SJSA1 (cell line): Measurements from ENCODE around the gene KLHDC7A. TPM values are rescaled to one million over a fixed set of nuclear protein-coding genes. Genes with fewer than 3 reads are reported as not detected.

Experiments used
- DNase-seq, 2 experiments: peaks; one replicate each; pipeline ENCODE4 v3.0.0-alpha.2; 2015 to 2020; ENCODE audit warnings: low spot score in 2 of 2, low read depth in 1 of 2
- H3K27ac ChIP-seq: fragments of 250-450 bp; sonication (Bioruptor Pico); 2 replicates; pipeline ENCODE4 v1.5.1; 2020; ENCODE audit warnings: mild to moderate bottlenecking, moderate library complexity
- H3K27me3 ChIP-seq: fragments of 250-450 bp; sonication (Bioruptor Pico); replicated peaks from 2 replicates; pipeline ENCODE4 v1.5.1; 2020; ENCODE audit warnings: mild to moderate bottlenecking, moderate library complexity
- H3K36me3 ChIP-seq: fragments of 250-450 bp; sonication (Bioruptor Pico); 2 replicates; pipeline ENCODE4 v1.5.1; 2020; ENCODE audit warnings: mild to moderate bottlenecking
- H3K4me1 ChIP-seq: fragments of 250-450 bp; sonication (Bioruptor Pico); replicated peaks from 2 replicates; pipeline ENCODE4 v1.6.1; 2021; ENCODE audit warnings: mild to moderate bottlenecking
- H3K4me3 ChIP-seq: fragments of 250-450 bp; sonication (Bioruptor Pico); 2 replicates; pipeline ENCODE4 v1.5.1; 2020; ENCODE audit warnings: mild to moderate bottlenecking
- H3K9me3 ChIP-seq: fragments of 250-450 bp; sonication (Bioruptor Pico); replicated peaks from 2 replicates; pipeline ENCODE4 v1.5.1; 2020; ENCODE audit warnings: mild to moderate bottlenecking
- total RNA-seq: library from RNA; depleted of rRNA; stranded (reverse); fragments of >200 nt; shearing (Covaris generic); gene quantifications from 2 replicates; pipeline ENCODE4 v1.2.3, GENCODE V29; 2014

Gene KLHDC7A
- total RNA-seq, 1 experiment from 2014 or later, result not detected

DNA sequence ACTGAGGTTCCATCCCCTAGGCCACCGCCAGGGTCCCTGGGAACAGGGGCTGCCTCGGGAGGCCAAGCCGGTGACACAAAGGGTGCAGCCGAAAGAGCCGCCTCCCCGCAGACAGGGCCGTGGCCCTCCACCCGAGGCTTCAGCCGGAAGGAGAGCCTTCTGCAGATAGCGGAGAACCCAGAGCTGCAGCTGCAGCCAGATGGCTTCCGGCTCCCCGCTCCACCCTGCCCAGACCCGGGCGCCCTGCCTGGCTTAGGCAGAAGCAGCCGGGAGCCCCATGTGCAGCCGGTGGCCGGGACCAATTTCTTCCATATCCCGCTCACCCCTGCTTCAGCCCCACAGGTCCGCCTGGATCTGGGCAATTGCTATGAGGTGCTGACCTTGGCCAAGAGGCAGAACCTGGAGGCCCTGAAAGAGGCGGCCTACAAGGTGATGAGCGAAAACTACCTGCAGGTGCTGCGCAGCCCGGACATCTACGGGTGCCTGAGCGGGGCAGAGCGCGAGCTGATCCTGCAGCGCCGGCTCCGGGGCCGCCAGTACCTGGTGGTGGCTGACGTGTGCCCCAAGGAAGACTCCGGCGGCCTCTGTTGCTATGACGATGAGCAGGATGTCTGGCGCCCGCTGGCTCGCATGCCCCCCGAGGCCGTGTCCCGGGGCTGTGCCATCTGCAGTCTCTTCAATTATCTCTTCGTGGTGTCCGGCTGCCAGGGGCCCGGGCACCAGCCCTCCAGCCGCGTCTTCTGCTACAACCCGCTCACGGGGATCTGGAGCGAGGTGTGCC, 1.4 kb downstream of the KLHDC7A start:
- H3K27ac ChIP-seq, result no peak overlapping the region
- no peak for DNase-seq
- no peak overlapping the region for H3K4me3 ChIP-seq
- no peaks in the 10 kb centered on the region for H3K36me3 ChIP-seq
- H3K9me3 ChIP-seq, result no peaks in the 10 kb centered on the region
- H3K4me1 ChIP-seq, result no peaks in the 10 kb centered on the region
- H3K27me3 ChIP-seq, result peaks cover 7% of the 10 kb centered on the region

GRCh38 chr1:18482721-18483425, 2.1 kb downstream of the KLHDC7A start:
- H3K36me3 ChIP-seq, result no peaks in the 10 kb centered on the region
- H3K4me1 ChIP-seq, result no peaks in the 10 kb centered on the region
- H3K4me3 ChIP-seq, result no peak overlapping the region
- H3K27me3 ChIP-seq, result peaks cover 8% of the 10 kb centered on the region
- DNase-seq, result no peak
- no peak overlapping the region for H3K27ac ChIP-seq
- no peaks in the 10 kb centered on the region for H3K9me3 ChIP-seq

DNA sequence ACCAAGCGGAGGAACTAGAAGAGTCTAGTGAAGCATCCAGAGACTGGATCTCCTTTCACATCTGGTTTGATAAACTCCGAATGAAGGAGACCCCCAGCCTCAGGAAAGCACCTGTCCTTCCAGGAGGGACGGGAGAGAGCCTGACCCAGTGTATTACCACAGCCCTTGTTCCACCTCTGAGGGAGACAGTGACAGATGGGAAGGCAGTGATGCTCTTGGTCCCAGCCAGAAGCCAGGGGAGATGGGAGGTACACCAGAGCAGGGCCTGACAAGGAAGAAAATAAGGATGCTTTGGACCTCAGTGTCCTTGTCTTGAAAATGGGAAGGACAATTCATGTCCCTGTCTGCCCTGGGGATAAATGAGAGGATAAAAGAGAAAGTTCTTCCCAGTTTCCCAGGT, 3.5 kb downstream of the KLHDC7A start:
- Histone ChIP-seq H3K4me1 (no peaks in the 10 kb centered on the region), H3K4me3 (no peak overlapping the region), H3K36me3 (no peaks in the 10 kb centered on the region), H3K27me3 (peaks cover 8% of the 10 kb centered on the region), H3K27ac (no peak overlapping the region), H3K9me3 (no peaks in the 10 kb centered on the region)
- no peak for DNase-seq

DNA sequence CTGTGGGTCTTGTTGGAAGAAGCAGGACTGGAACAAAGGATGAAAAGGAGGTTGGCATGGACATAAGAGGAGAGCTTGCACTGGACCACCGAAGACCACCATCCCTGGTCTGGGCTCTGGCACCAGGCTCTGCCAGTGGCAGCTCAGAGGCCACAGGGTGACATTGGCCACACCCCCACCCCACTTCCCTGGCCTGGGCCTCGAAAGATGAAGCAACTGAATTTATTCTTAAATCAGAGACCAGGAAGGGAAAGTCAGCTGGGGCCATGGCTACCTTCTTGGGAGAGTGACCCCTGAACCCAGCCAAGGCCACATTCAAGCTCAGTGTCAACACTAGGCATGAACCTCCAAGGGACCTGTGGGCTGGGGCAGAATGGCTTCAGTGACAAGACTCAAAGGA, 4.0 kb downstream of the KLHDC7A start:
- Histone ChIP-seq H3K27me3 (peaks cover 8% of the 10 kb centered on the region), H3K4me1 (no peaks in the 10 kb centered on the region), H3K9me3 (no peaks in the 10 kb centered on the region), H3K4me3 (no peak overlapping the region), H3K36me3 (no peaks in the 10 kb centered on the region), H3K27ac (no peak overlapping the region)
- no peak for DNase-seq

DNA sequence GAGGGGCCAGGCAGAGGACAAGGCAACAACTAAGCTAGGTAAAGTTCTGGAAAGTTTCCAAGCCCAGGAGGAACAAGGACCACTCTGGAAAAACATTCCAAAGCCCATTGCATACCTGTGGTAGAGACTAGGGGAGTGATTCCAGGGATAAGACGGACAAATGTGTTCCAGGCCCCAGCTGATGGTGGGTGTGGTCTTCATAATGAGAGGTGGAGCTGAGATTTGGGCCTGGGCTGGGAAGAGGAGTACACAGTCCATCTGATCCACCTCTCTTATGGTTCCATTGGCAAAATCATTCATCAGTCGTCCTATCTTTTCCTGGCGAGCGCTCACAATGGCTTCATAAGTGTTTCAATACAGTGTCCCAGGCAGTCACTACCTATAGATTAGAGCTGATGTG, 4.5 kb downstream of the KLHDC7A start:
- Histone ChIP-seq H3K27me3 (peaks cover 8% of the 10 kb centered on the region; the same call in 1 of the 2 replicates), H3K4me1 (no peaks in the 10 kb centered on the region), H3K36me3 (no peaks in the 10 kb centered on the region), H3K4me3 (no peak overlapping the region), H3K27ac (no peak overlapping the region), H3K9me3 (no peaks in the 10 kb centered on the region)
- no peak for DNase-seq

- Histone ChIP-seq H3K36me3 (no peaks in the 10 kb centered on the region), H3K9me3 (no peaks in the 10 kb centered on the region), H3K4me3 (no peak overlapping the region), H3K27me3 (peaks cover 8% of the 10 kb centered on the region; the same call in 1 of the 2 replicates), H3K27ac (no peak overlapping the region), H3K4me1 (no peaks in the 10 kb centered on the region)
- DNase-seq, result no peak
Observed at GRCh38 chr1:18486195-18486594, 5.5 kb downstream of the KLHDC7A start.

DNA sequence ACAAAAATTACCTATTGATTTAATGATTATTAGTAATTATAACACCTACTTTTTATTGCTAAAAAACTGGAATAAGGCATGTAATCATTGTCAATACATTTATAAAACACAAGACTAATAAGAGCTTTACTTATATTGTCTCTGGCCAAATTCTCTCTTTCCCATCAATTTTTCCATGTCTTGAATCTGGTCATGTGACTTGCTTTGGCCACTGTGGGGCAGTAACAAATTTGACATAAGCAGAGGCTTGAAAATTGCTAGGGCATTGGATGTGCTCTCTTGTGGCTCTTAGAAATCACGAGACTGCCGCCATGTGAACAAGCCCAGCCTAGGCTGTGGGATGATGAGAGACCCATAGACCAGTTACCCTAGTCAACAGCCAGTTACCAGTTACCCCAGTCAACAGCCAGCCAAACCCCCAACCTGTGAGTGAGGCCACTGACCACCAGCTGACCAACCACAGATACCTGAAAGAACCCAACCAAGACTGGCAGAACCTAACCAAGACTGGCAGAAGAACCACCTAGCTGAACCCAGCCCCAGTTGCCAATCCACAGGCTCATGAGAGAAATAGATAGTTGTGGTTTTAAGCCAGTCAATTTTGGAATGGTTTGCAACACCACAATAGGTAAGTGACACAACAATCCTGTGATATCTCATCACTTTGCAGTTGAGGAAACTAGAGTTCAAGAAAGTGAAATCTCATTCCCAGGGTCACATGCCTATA, 8.8 kb downstream of the KLHDC7A start:
- Histone ChIP-seq H3K27ac (no peak overlapping the region), H3K36me3 (no peaks in the 10 kb centered on the region), H3K9me3 (no peaks in the 10 kb centered on the region), H3K27me3 (peaks cover 8% of the 10 kb centered on the region; the same call in 1 of the 2 replicates), H3K4me3 (no peak overlapping the region), H3K4me1 (no peaks in the 10 kb centered on the region)
- no peak for DNase-seq

- no peaks in the 10 kb centered on the region for H3K36me3 ChIP-seq
- no peak for DNase-seq
- no peak overlapping the region for H3K27ac ChIP-seq
- no peaks in the 10 kb centered on the region for H3K4me1 ChIP-seq
- H3K9me3 ChIP-seq, result no peaks in the 10 kb centered on the region
- H3K27me3 ChIP-seq, result peaks cover 11% of the 10 kb centered on the region; the same call in 1 of the 2 replicates
- H3K4me3 ChIP-seq, result no peak overlapping the region
Observed at GRCh38 chr1:18491168-18491567, 10.4 kb downstream of the KLHDC7A start.

- Histone ChIP-seq H3K4me3 (no peak overlapping the region), H3K27me3 (peaks cover 4% of the 10 kb centered on the region; the same call in 1 of the 2 replicates), H3K4me1 (no peaks in the 10 kb centered on the region), H3K27ac (no peak overlapping the region), H3K36me3 (no peaks in the 10 kb centered on the region), H3K9me3 (no peaks in the 10 kb centered on the region)
- DNase-seq, result no peak
Observed at GRCh38 chr1:18494304-18494703, 13.6 kb downstream of the KLHDC7A start.

DNA sequence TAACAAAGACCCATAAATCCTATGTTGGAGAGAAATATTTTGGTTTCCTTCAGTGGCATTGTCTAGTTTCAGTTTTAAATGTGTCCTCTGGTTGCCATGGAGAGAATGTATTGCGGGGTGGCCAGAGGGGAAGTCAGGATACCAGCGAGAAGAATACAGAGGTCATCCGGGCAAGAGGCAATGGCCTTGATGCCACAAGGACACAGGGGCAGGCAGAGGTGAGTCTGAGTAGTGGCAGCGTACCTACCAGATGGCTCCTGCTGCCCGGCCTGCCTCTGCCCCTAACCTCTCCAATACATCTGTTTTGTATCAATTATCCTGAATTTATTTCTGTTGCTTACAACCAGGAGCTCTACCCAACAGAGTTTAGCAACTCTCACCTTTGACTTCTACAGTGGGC, 14.9 kb downstream of the KLHDC7A start:
- Histone ChIP-seq H3K27ac (no peak overlapping the region), H3K4me3 (no peak overlapping the region), H3K27me3 (peaks cover 4% of the 10 kb centered on the region; the same call in 1 of the 2 replicates), H3K36me3 (no peaks in the 10 kb centered on the region), H3K4me1 (no peaks in the 10 kb centered on the region), H3K9me3 (no peaks in the 10 kb centered on the region)
- DNase-seq, result no peak

GRCh38 chr1:18496056-18496455, 15.3 kb downstream of the KLHDC7A start:
- H3K27ac ChIP-seq, result no peak overlapping the region
- H3K9me3 ChIP-seq, result no peaks in the 10 kb centered on the region
- peaks cover 4% of the 10 kb centered on the region; the same call in 1 of the 2 replicates for H3K27me3 ChIP-seq
- no peaks in the 10 kb centered on the region for H3K36me3 ChIP-seq
- no peaks in the 10 kb centered on the region for H3K4me1 ChIP-seq
- H3K4me3 ChIP-seq, result no peak overlapping the region
- no peak for DNase-seq

GRCh38 chr1:18496497-18497235, 15.9 kb downstream of the KLHDC7A start:
- Histone ChIP-seq H3K36me3 (no peaks in the 10 kb centered on the region), H3K9me3 (no peaks in the 10 kb centered on the region), H3K27ac (no peak overlapping the region), H3K27me3 (peaks cover 4% of the 10 kb centered on the region; the same call in 1 of the 2 replicates), H3K4me3 (no peak overlapping the region), H3K4me1 (no peaks in the 10 kb centered on the region)
- no peak for DNase-seq

DNA sequence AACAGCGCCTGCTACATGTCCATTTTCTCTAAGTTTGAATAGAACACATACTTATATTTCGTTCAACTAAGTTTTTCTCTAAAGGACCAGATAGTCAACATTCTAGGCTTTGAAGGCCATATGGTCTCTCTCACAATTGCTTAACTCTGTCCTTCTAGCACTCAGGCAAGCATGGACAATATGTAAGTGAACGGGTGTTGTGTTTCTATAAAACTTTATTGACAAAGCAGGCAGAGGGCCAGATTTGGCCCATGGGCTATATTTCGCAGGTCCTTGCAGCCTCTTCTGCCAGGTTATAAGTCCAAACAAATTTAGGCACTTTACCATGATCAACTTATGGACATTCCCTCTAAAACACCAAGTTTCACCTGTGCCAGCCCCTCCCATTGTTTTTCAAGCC, 21.1 kb downstream of the KLHDC7A start:
- Histone ChIP-seq H3K9me3 (no peaks in the 10 kb centered on the region), H3K4me1 (no peaks in the 10 kb centered on the region)
- no peak for DNase-seq

More for the DNA sequence above, 21.1 kb downstream of the KLHDC7A start:
- no peaks in the 10 kb centered on the region for H3K36me3 ChIP-seq
- no peaks in the 10 kb centered on the region for H3K27me3 ChIP-seq
- H3K4me3 ChIP-seq, result no peak overlapping the region
- no peak overlapping the region for H3K27ac ChIP-seq
